ENCODE data around the gene DHRS9.

DNA sequence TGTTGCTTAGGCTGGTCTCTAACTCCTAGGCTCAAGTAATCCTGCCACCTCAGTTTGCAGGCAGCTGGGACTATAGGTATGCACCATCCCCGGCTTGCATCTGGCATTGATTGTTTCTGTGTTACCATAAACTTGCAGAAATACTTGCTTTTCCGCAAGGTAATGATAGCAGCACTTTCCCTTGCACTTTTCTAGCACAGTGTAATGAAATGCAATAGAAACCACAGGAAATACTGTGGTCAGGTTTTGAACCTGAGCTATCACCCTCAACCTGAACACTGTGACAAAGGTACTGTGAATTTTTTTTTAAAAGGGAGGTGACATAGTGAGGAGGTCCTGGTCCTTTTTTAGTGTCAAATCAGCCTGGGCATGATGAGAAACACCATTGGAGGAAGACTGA, 38.3 kb downstream of the DHRS9 start:
- TF ChIP-seq, protein P1, sequence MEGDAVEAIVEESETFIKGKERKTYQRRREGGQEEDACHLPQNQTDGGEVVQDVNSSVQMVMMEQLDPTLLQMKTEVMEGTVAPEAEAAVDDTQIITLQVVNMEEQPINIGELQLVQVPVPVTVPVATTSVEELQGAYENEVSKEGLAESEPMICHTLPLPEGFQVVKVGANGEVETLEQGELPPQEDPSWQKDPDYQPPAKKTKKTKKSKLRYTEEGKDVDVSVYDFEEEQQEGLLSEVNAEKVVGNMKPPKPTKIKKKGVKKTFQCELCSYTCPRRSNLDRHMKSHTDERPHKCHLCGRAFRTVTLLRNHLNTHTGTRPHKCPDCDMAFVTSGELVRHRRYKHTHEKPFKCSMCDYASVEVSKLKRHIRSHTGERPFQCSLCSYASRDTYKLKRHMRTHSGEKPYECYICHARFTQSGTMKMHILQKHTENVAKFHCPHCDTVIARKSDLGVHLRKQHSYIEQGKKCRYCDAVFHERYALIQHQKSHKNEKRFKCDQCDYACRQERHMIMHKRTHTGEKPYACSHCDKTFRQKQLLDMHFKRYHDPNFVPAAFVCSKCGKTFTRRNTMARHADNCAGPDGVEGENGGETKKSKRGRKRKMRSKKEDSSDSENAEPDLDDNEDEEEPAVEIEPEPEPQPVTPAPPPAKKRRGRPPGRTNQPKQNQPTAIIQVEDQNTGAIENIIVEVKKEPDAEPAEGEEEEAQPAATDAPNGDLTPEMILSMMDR (IDR thresholded peaks at IDR 0.05): no peak
- TF ChIP-seq POLR2A (IDR thresholded peaks at IDR 0.05): no peak

Data from esophagus squamous epithelium (tissue), 4 donors.